Loucy (cell line): ENCODE results near the gene HNRNPU.

Experiments used
- CTCF ChIP-seq: fragments of 200-600 bp; sonication (generic); conservative IDR thresholded peaks from 2 replicates; pipeline ENCODE4 v1.5.1; 2014; ENCODE audit warnings: mild to moderate bottlenecking, antibody characterized with exemption, low read length
- EZH2phosphoT487 ChIP-seq: fragments of 200-600 bp; IDR thresholded peaks from 2 replicates; pipeline ENCODE4 v1.6.1; 2018; ENCODE audit warnings: antibody characterized with exemption, mild to moderate bottlenecking, moderate library complexity, borderline replicate concordance

- no peak for TF ChIP-seq CTCF
- TF ChIP-seq EZH2phosphoT487, result no peak
These were observed 5.1 kb upstream of the HNRNPU start for GRCh38 chr1:244869364-244869827.
